CD4-positive, alpha-beta T cell treated with Interferon gamma for 1 hour (primary cell): ENCODE data around the gene WTIP.

Experiments used
- DNase-seq: peaks from one replicate; pipeline ENCODE4 v3.0.0-alpha.2; 2020

WTIP gene

DNA sequence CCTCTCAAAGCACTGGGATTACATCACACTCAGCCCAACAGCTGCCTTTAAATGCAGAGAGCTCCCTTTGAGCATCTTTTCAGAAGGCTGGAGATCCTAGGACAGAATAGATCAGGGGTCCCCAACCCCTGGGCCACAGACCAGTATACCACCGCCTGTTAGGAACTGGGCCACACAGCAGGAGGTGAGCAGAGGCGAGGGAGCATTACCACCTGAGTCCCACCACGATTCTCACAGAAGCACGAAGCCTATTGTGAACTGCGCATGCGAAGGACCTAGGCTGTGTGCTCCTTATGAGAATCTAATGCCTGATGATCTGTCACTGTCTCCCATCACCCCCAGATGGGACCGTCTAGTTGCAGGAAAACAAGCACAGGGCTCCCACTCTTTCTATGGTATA lies 2.2 kb upstream of the WTIP start:
- DNase-seq = no peak

GRCh38 chr19:34480491-34480890 lies 1.1 kb upstream of the WTIP start:
- DNase-seq = no peak

DNA sequence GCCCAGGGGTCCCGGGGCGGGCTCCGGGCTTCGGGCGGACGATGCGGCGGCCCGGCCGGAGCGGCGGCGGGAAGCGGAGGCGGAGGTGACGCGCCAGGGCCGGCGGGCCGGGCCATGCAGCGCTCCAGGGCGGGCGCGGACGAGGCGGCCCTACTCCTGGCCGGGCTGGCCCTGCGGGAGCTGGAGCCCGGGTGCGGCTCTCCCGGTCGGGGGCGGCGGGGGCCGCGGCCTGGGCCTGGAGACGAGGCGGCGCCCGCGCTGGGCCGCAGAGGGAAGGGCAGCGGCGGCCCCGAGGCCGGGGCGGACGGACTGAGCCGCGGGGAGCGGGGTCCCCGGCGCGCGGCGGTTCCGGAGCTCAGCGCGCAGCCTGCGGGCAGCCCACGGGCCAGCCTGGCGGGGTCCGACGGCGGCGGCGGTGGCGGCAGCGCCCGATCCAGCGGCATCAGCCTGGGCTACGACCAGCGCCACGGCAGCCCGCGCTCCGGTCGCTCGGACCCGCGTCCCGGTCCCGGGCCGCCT lies 362 bp downstream of the WTIP start:
- no peak for DNase-seq

GRCh38 chr19:34482380-34483250 lies 1.1 kb downstream of the WTIP start:
- no peak for DNase-seq

- no peak for DNase-seq
These were observed 2.8 kb downstream of the WTIP start for GRCh38 chr19:34484328-34484727.

- DNase-seq = no peak
These were observed 4.3 kb downstream of the WTIP start for GRCh38 chr19:34485831-34486230.

GRCh38 chr19:34487651-34488051 lies 6.1 kb downstream of the WTIP start:
- DNase-seq = no peak

- no peak for DNase-seq
These were observed 7.6 kb downstream of the WTIP start for GRCh38 chr19:34489175-34489574.

GRCh38 chr19:34490141-34490766 lies 8.7 kb downstream of the WTIP start:
- no peak for DNase-seq

DNA sequence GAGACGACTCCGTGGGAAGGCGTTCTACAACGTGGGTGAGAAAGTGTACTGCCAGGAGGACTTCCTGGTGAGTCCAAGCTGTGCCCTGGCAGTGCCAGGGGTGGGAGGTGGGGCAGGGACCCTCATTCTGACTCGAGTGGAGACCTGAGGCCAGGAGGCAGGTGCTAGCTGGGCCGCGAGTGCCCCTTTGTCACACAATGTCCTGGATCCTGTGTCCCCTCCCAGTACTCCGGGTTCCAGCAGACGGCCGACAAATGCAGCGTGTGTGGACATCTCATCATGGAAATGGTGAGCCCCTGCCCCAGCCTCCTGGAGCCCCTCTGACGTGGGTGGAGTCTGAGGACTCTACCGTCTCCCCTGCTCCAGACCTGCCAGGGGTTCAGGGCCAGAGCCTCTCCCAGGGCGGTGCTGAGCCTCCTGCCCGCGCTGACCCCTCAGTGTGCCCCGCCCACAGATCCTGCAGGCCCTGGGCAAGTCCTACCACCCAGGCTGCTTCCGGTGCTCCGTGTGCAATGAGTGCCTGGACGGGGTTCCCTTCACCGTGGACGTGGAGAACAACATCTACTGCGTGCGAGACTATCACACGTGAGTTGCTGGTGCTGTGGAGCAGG lies 11.6 kb downstream of the WTIP start:
- DNase-seq = no peak

DNA sequence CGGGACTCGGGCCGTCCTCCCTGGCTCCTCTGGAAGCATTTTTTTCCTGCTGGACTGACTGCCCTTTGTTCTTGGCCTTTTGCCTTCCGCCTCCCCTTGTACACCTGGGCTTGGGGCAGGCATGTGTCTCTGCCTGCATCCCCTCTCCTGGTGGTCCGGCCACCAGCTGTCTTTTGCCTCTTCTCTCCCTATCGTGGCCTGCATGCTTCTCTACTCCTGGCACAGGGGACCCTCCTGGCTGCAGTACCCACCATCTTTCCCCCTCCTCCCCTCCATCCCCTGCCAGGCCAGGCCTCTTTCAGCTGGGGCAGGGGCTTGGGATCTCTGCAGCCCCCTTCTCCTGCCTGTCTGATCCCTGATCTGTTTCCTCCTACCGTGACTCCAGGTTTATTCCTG lies 12.1 kb downstream of the WTIP start:
- no peak for DNase-seq

DNA sequence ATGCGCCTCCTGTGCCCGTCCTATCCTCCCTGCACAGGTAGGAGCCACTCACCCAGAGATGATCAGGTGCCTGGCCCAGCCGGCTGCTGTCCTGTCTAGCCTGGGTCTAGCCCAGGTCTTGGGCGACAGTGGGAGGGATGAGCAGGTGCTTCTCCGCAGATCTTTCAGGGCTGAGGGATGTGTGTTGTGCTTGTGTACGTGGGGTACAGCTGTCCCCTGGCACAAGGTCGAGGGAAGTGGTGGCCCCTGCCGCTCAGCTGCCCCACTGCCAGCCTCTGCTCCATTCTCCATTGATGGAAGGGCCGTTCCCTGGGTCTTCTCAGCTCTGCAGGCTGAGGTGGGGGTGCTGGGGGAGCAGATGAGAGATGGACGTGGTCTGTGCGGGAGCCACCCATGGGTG lies 13.0 kb downstream of the WTIP start:
- DNase-seq = no peak

- no peak for DNase-seq
These were observed 13.9 kb downstream of the WTIP start for GRCh38 chr19:34495416-34495815.

DNA sequence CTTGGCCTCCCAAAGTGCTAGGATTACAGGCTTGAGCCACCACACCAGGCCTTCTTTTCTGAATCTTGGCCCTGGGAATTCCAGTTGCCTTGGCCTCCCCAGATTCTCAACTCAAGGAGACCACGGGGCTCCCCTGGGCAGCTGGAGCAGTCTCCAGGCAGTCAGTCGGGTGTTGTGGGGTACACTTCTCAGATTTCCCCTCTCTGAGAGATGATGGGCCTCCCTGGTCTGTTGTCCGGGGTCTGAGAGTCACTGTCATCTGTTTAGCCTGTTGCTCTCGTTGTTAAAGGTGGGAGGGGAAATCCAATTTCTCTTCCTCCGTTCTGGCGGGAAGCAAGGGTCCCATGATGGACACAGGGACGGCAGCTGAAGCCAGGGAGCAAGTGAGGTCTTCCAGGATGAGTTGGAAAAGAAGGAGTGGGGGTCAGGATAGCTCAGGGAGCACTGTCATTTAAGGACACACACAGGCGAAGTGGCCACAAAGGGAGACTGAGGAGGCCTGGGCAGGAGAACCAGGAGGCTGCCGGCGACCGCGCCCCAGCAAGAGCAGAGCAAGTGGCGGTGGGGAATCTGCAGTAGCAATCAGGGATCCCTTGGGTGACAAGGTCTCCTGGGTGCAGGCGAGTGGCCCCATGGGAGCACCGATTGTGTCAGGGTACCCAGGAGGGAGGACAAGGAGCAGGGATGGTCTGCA lies 15.7 kb downstream of the WTIP start:
- no peak for DNase-seq

GRCh38 chr19:34499155-34499834 lies 17.7 kb downstream of the WTIP start:
- no peak for DNase-seq

DNA sequence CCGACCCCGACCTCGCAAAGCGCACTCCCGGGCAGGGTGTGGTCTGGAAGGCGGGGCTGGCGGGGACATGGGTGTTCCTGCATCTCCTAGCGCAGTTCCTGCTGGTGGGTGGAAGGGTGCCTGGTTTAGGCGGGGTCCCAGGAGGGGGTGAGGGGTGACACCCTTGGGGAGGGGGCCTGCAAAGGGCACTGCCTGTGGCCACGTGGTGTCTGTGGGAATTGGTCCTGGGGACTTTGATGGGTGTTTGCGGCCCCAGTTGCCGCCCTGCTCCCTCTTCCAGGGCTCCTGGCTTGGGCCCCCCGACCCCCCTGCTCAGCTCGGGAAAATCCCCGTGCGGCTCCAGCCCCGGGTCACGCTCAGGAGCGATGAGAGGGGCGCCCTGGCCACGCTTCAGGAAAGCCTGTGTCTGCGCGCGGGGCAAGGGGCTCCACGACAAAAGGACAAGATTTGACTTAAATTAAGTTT lies 19.1 kb downstream of the WTIP start:
- DNase-seq = no peak

DNA sequence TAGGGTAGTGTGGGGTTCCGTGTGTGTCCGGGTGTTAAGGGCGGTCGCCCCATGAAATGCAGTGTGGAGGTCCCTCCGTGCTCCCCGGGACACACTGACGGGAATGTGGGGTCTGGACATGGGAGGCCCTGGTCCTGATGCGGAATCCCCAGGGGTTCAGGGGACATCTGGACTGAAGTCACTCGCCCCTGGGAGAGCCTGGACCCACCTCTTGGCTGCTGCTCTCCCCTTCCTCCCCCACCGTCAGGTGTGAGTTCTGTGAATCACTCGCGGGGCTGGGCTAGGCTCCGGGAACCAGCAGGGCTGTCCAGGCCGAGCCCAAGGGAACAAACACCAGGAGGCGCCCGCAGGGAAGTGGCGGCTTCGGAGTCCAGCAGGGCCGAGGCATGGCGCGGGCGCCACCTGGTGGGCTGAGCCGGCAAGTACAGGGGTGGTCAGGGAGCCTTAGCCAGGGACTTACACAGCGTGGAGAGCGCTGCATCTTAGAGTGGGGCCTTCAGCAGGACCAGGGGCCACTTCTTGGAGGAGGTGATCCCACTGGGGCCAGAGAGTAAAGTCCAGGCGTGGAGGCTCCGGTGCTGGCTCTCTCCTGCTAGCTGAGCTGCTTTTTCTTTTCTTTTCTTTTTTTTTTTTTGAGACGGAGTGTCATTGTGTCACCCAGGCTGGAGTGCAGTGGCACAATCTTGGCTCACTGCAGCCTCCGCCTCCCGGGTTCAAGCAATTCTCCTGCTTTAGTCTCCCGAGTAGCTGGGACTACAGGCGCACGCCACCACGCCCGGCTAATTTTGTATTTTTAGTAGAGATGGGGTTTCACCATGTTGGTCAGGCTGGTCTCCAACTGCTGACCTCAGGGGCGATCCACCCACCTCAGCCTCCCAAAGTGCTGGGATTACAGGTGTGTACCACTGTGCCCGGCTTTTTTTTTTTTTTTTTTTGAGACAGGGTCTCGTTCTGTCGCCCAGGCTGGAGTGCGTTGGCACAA lies 20.1 kb downstream of the WTIP start:
- peak; percentile 79 for DNase-seq

- DNase-seq = no peak
These were observed 21.2 kb downstream of the WTIP start for GRCh38 chr19:34502582-34503411.

- no peak for DNase-seq
These were observed 22.1 kb downstream of the WTIP start for GRCh38 chr19:34503531-34504272.
